CD4-positive, alpha-beta T cell treated with Interleukin-6 for 4 hours (primary cell): Measurements from ENCODE around the gene IMMP2L.
A peak's percentile ranks its signal among the peaks of the same experiment; 100 is the strongest.

ENCODE experiments used
- DNase-seq: peaks from one replicate; pipeline ENCODE4 v3.0.0-alpha.2; 2020; ENCODE audit warnings: mixed read lengths

Gene IMMP2L

DNA sequence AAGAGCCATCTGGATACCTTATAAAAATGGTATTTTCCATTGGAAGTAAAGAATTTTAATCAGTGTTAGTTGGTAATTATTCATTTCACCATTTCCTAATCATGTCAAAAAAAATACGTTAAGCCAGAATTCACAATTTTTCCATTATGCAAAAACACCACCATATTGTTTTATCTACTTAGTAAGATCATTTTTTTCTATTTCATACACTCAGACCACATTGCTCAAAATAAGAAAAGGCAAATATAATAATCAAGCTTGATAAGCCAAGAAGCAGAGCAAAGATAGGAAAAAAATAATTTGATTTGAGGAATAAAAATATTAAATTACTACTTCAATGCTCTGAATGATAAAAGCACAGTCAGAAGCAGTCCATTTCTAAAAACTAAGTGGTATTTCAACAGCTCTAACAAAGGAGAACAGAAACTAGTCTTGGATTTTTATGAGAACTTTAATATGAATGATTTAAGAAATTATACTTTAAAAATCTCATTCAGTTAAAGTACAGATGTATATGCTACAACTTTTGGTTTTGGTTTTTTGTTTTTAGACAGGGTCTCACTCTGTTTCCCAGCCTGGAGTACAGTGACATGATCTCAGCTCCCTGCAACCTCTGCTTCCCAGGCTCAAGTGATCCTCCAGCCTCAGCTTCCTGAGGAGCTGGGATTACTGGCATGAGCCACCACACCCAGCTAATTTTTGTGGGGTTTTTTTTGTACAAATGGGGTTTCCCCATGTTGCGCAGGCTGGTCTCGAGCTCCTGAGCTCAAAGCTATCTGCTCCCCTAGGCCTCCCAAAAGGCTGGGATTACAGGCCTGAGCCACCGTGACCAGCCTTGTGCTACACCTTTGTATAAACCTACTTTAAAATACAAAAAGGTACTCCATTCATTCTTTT lies 424.7 kb downstream of the IMMP2L start:
- no peak for DNase-seq

- DNase-seq, result no peak
Observed at GRCh38 chr7:111132833-111133232, 429.5 kb downstream of the IMMP2L start.

DNA sequence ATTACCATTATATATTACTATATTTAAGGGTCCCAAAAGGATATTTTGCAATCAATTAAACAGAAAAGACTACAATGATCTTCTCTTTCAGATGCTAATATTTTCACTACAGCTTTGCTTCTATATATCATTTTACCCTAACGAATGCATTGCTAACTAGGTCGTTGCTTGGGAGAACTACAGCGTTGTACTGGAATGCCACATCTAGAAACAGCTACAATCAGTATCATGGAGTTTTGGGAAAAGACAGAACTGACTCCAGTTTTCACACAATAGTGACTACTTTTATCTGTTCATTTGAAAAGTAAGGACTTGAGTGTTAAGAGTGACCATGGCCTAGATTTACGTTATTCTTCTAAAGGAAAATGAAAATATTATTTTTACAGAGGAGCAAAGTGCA lies 432.9 kb downstream of the IMMP2L start:
- no peak for DNase-seq

- no peak for DNase-seq
Observed at GRCh38 chr7:111126987-111127386, 435.3 kb downstream of the IMMP2L start.

GRCh38 chr7:111115966-111116365 lies 446.3 kb downstream of the IMMP2L start:
- DNase-seq, result no peak

GRCh38 chr7:111113263-111114017 lies 448.9 kb downstream of the IMMP2L start:
- DNase-seq, result no peak

GRCh38 chr7:111112439-111112838 lies 449.9 kb downstream of the IMMP2L start:
- DNase-seq, result no peak

DNA sequence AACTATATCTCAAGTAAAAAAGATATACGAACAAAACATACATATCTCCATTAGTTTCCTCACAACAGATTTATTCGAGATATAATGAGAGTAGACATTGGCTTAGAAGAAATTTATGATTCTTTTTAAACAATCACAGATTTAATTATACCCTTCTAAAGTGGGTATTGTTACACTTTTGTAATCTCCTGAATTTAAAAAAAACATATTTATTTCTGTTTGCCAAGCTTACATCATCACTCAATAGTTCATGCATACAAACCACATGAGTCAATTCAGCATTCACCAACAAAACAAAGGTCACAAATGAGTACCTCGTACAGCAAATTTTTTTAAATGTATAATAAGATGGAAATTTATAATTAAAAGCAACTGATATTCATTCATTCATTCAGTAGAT lies 453.8 kb downstream of the IMMP2L start:
- DNase-seq, result no peak

DNA sequence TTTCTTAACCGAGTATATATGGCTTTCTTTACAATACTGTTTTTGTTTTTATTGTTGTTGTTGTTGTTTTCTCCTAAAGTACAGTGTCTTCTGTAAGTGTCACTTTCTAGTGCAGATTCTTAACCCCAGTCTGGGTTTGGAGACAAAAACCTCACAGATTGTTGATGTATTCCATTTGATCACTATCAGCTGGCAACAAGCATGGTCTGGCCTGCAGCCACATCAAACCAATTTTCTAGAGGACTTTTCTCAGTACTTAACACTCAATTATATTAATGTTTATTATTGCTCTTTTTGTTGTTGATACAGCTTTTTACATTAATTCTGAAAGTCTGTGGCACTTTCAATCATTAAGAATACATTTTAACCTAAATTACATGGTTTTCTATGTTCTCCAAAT lies 454.3 kb downstream of the IMMP2L start:
- DNase-seq, result no peak

DNA sequence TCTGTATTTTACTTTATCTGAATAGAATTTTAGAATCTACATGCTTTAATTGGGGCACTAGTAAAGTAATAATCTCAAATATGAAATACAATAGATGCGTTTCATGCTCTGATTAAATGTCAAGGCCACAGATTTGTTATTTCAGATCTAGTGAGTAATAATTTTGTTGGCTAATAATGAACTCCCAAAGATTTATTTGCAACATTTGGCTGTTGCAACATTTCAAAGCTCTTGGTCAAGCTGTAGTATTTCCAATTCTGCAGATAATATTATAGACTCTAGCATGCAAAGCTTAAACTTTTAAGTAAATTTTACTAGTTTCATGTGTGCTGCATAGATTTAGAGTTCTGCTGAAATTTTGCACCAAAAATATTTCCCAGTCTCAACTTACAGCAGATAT lies 454.7 kb downstream of the IMMP2L start:
- no peak for DNase-seq

- no peak for DNase-seq
Observed at GRCh38 chr7:111105269-111105668, 457.0 kb downstream of the IMMP2L start.

GRCh38 chr7:111104710-111105109 lies 457.6 kb downstream of the IMMP2L start:
- no peak for DNase-seq

- no peak for DNase-seq
Observed at GRCh38 chr7:111103678-111104274, 458.5 kb downstream of the IMMP2L start.

GRCh38 chr7:111103136-111103535 lies 459.2 kb downstream of the IMMP2L start:
- DNase-seq, result no peak

DNA sequence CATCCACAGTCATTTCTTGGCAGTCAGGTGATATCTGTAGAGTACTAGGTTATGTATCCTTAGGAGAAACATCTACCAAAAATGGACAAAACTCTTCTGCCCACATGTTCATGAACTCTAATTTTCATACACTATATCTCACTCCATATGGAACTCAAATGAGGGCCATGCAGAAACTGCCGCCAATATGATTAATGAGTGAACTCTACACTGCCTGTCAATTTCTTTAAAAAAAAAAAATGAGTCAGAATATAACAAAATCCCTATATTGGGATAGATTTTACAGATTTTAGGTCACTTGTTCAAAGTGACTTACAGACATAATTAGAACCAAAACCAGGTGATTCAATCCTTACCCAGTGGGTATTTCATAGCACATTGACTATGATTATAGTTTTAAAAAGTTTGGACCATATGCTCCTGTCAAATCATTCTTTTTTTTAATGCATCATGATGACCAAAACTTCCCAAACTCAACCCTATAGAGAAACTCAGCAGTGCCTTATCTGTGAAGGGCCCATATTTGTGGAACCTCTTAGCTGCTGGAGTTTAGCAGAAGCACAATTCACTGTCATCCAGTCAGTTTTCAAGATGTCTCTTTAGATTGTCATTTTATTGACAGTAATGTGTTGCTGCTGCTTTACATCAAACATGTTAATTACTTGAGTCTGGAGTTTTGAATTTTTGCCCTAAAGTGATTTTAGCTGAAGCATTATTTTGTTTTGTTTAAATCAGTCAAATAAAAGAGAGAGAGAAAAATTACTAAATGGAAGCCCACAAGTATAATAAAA lies 460.2 kb downstream of the IMMP2L start:
- no peak for DNase-seq

GRCh38 chr7:111098926-111099250 lies 463.4 kb downstream of the IMMP2L start:
- no peak for DNase-seq

GRCh38 chr7:111098011-111098925 lies 464.0 kb downstream of the IMMP2L start:
- DNase-seq, result peak; percentile 75

GRCh38 chr7:111096997-111097396 lies 465.3 kb downstream of the IMMP2L start:
- no peak for DNase-seq

DNA sequence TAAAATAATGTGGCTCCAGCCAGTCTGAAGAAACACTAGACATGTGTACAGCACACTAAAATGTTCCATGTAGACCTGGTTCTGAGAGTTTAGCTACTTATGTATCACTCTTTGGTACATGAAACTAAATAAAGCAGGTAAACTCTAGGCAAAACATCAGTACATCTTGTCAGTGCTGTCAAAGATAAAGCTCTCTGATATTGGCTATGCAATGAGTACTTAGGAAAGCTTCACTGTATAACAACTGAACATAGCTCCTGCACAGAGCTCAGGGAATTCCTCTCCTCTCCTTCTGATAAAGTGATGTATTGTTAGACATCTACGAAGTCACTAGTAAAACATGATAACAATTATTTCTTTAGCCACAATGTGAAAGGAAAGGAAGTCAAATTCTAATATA lies 467.9 kb downstream of the IMMP2L start:
- DNase-seq, result no peak

GRCh38 chr7:111093496-111093895 lies 468.8 kb downstream of the IMMP2L start:
- no peak for DNase-seq

DNA sequence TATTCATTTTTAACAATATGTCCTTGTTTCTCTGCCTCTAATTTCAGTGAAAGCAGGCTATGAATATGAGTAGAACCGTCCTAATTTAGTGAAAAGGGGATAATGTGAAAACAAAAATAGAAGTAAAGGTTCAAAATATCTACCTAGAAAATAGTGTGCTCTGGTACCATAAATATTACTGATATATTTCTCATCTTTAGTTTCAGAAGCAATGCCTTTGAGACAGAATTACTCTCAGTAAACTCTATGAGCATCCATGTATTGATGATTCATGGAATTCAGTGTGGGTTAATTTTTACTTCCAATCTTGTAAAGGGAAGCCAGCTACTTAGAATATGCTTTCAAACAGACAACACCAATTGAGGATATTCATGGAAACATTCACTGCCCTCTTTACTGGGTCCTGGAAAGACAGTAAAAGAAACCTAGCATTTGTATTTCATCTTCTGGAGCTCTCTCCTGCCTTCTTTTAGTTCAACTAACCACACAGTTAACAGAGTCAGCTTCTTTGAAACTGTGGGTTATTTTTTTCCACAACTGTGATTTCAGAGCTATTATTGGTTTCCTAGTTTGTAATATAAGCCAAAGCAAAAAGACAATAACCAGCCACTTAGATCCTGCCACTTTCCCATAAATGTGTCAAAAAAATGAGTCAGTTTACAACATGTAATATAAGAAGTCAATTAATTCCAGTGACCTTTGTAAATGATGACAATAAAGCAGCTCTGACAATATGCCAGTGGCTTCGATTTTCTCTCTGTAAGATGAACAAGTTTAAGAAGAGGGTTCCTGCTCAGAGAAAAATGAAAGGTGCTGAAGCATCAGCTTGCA lies 469.7 kb downstream of the IMMP2L start:
- DNase-seq, result no peak
